ENCODE results near the gene SAMD9.

SAMD9 gene

DNA sequence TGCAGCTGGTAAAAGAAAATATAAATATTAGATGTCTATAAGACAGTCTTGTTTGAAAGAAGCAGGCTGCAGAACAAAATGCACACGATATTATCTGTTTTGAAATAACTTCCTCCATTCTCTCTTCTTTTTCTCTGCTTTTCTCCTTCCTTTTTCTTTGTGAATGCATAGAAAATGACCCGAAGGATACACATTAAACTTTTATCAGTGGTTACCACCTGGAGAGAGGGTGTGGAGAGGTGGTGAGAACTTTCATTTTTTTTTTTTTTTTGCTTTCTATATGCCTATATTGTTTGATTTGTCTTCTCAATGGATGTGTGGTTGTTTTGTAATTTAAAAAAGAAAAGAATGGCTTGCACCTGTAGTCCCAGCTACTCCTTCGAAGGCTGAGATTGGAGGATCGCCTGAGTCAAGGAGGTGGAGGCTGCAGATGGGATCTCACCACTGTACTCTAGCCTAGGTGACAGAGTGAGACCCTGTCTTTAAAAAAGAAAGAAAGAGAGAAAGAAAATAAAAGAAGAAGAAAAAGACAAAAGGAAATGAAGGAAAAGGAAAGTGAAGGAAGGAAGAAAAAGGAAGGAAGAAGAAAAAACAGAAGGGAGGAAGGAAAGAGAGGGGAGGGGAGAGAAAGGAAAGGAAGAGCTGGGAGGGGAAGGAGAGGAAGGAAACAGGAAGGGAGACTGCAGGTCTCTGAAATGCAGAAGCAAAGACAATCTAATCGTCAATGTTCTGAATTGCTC is 64.4 kb downstream of the SAMD9 start:
- no peaks in the 10 kb centered on the region for H3K27me3 ChIP-seq (ENCODE audit: control insufficient read depth, insufficient read depth, low read length)
- H3K36me3 ChIP-seq (ENCODE audit: control insufficient read depth, insufficient read depth, low read length), result no peaks in the 10 kb centered on the region
- no peaks in the 10 kb centered on the region for H3K4me1 ChIP-seq (ENCODE audit: control insufficient read depth, insufficient read depth, low read length)
- H3K4me3 ChIP-seq (ENCODE audit: low read length), result no peak overlapping the region
- no peak overlapping the region for H3K9ac ChIP-seq (ENCODE audit: low read length)
- no peak overlapping the region for H3K27ac ChIP-seq (ENCODE audit: low read depth, low read length)

DNA sequence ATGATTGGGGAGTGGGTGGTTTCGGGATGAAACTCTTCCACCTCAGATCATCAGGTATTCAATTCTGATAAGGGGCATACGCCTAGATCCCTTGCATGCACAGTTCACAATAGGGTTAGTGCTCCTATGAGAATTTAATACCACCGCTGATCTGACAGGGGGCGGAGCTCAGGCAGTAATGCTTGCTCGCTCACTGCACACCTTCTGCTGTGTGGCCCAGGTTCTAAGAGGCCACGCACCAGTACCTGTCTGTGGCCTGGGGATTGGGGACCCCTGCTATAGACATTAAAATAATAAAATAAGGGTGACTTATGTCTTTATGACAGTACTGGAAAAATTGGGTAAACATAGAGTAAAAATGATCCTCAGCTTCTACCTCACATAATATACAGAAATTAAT is 66.1 kb downstream of the SAMD9 start:
- no peaks in the 10 kb centered on the region for H3K4me1 ChIP-seq (ENCODE audit: control insufficient read depth, insufficient read depth, low read length)
- H3K27me3 ChIP-seq (ENCODE audit: control insufficient read depth, insufficient read depth, low read length), result no peaks in the 10 kb centered on the region
- no peak overlapping the region for H3K4me3 ChIP-seq (ENCODE audit: low read length)
- no peak overlapping the region for H3K27ac ChIP-seq (ENCODE audit: low read depth, low read length)
- no peak overlapping the region for H3K9ac ChIP-seq (ENCODE audit: low read length)
- no peaks in the 10 kb centered on the region for H3K36me3 ChIP-seq (ENCODE audit: control insufficient read depth, insufficient read depth, low read length)

Measured in rectal smooth muscle tissue (tissue), 1 donor.